ENCODE measurements around the gene TBPL1. TPM values are rescaled to one million over a fixed set of nuclear protein-coding genes. Genes with fewer than 3 reads are reported as not detected.

The TBPL1 gene
- total and polyA plus RNA-seq, 2 experiments from 2014 or later: 40.5 to 46.0 TPM

- Histone ChIP-seq H3K27me3 (replicated peaks; ENCODE audit: insufficient read depth) (no peaks in the 10 kb centered on the region), H2AFZ (no peak overlapping the region), H3K9me2 (ENCODE audit: insufficient read depth) (no peaks in the 10 kb centered on the region), H3K9ac (no peak overlapping the region), H3K79me2 (ENCODE audit: insufficient read depth) (no peaks in the 10 kb centered on the region), H3F3A (ENCODE audit: insufficient read depth) (no peaks in the 10 kb centered on the region), H3K4me2 (ENCODE audit: unreplicated experiment) (no peak overlapping the region), H3K4me3 (no peak overlapping the region), H3K4me1 (ENCODE audit: insufficient read depth) (peaks cover 9% of the 10 kb centered on the region; the same call in 1 of the 2 replicates), H3K9me3 (ENCODE audit: low read depth) (peaks cover 7% of the 10 kb centered on the region), H4K20me1 (ENCODE audit: insufficient read depth) (no peaks in the 10 kb centered on the region), H3K36me3 (ENCODE audit: low read depth) (no peaks in the 10 kb centered on the region), H3K27ac (no peak overlapping the region)
- in situ Hi-C loops (cut with MboI): loop anchor here (25.0 kb wide), 3 partner anchors 730 to 1105 kb away; partner anchors contain the start of gene RPS12
- no peak for DNase-seq
- WGBS, 2 experiments (ENCODE audit: low coverage in 1 of 2, low lambda C conversion rate in 2 of 2, missing lambda C conversion rate in 2 of 2): 82 to 88% methylated on average over 4 of the region's 4 CpGs
- TF ChIP-seq EZH2phosphoT487 (IDR thresholded peaks at IDR 0.05; ENCODE audit: insufficient read depth, low read depth): no peak
- TF ChIP-seq EZH2 (IDR thresholded peaks at IDR 0.05; ENCODE audit: insufficient read depth, poor library complexity, severe bottlenecking): no peak
Observed at GRCh38 chr6:133917781-133918180, 35.2 kb upstream of the TBPL1 start.

DNA sequence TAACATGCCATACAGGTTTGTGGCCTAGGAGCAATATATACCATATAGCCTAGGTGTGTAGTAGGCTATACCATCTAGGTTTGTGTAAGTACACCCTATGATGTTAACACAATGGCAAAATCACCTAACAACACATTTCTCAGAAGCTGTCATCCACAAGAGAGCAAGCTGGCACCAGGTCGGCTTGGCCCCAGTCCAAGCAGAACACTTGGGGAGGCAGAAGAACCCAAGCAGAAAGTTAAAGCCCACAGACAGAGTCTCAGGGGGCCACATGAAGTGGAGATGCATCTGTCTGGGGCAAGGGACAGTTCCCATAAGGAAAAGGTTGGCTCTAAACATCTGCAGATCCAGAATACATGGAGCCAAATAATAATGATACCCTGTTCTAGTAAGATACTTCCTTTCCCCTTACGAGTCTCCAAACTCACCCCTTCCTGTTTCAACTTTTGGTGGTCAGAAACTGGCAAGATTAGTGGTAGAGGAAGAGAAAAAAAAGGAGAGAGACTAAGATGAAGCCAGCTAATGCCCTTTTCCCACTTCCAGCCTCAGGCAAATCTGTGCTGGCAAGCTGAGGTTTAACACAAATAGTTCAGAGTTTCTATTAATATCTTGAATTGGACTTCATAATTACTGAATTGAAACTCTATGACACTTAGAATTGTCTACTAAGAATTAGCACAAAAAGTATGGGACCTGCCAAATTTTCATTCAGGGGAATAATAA is 34.7 kb upstream of the TBPL1 start:
- H4K20me1 ChIP-seq (ENCODE audit: insufficient read depth): no peaks in the 10 kb centered on the region
- no peaks in the 10 kb centered on the region for H3K27me3 ChIP-seq (replicated peaks; ENCODE audit: insufficient read depth)
- H2AFZ ChIP-seq: no peak overlapping the region
- H3K4me2 ChIP-seq (ENCODE audit: unreplicated experiment): no peak overlapping the region
- in situ Hi-C loops (cut with MboI): loop anchor here (25.0 kb wide), 3 partner anchors 731 to 1106 kb away; partner anchors contain the start of gene RPS12
- H3K9ac ChIP-seq: no peak overlapping the region
- 80 to 82% methylated on average over 2 of the region's 2 CpGs for WGBS, 2 experiments (ENCODE audit: low coverage in 1 of 2, low lambda C conversion rate in 2 of 2, missing lambda C conversion rate in 2 of 2)
- no peaks in the 10 kb centered on the region for H3K36me3 ChIP-seq (ENCODE audit: low read depth)
- H3K4me1 ChIP-seq (ENCODE audit: insufficient read depth): peaks cover 9% of the 10 kb centered on the region; the same call in 1 of the 2 replicates
- no peaks in the 10 kb centered on the region for H3F3A ChIP-seq (ENCODE audit: insufficient read depth)
- DNase-seq: no peak
- no peaks in the 10 kb centered on the region for H3K79me2 ChIP-seq (ENCODE audit: insufficient read depth)
- peaks cover 4% of the 10 kb centered on the region for H3K9me3 ChIP-seq (ENCODE audit: low read depth)
- no peak overlapping the region for H3K27ac ChIP-seq
- no peak for TF ChIP-seq EZH2phosphoT487 (IDR thresholded peaks at IDR 0.05; ENCODE audit: insufficient read depth, low read depth)
- TF ChIP-seq EZH2 (IDR thresholded peaks at IDR 0.05; ENCODE audit: insufficient read depth, poor library complexity, severe bottlenecking): no peak
- H3K9me2 ChIP-seq (ENCODE audit: insufficient read depth): no peaks in the 10 kb centered on the region
- H3K4me3 ChIP-seq: no peak overlapping the region

- H3K27me3 ChIP-seq (replicated peaks; ENCODE audit: insufficient read depth): no peaks in the 10 kb centered on the region
- no peak overlapping the region for H3K9ac ChIP-seq
- no peaks in the 10 kb centered on the region for H4K20me1 ChIP-seq (ENCODE audit: insufficient read depth)
- no peaks in the 10 kb centered on the region for H3K9me3 ChIP-seq (ENCODE audit: low read depth)
- DNase-seq: no peak
- TF ChIP-seq EZH2phosphoT487 (IDR thresholded peaks at IDR 0.05; ENCODE audit: insufficient read depth, low read depth) (no peak), EZH2 (IDR thresholded peaks at IDR 0.05; ENCODE audit: insufficient read depth, poor library complexity, severe bottlenecking) (no peak)
- H3K4me2 ChIP-seq (ENCODE audit: unreplicated experiment): no peak overlapping the region
- no peaks in the 10 kb centered on the region for H3K9me2 ChIP-seq (ENCODE audit: insufficient read depth)
- H3F3A ChIP-seq (ENCODE audit: insufficient read depth): no peaks in the 10 kb centered on the region
- H3K27ac ChIP-seq: no peak overlapping the region
- H3K4me3 ChIP-seq: no peak overlapping the region
- WGBS, 2 experiments (ENCODE audit: low coverage in 1 of 2, low lambda C conversion rate in 2 of 2, missing lambda C conversion rate in 2 of 2): 78 to 81% methylated on average over 5 of the region's 5 CpGs
- no peaks in the 10 kb centered on the region for H3K36me3 ChIP-seq (ENCODE audit: low read depth)
- no peaks in the 10 kb centered on the region for H3K79me2 ChIP-seq (ENCODE audit: insufficient read depth)
- in situ Hi-C loops (cut with MboI): loop anchor here (25.0 kb wide), 3 partner anchors 732 to 1107 kb away; partner anchors contain the start of gene RPS12
- no peak overlapping the region for H2AFZ ChIP-seq
- peaks cover 9% of the 10 kb centered on the region; the same call in 1 of the 2 replicates for H3K4me1 ChIP-seq (ENCODE audit: insufficient read depth)
Observed at GRCh38 chr6:133919362-133919761, 33.7 kb upstream of the TBPL1 start.

DNA sequence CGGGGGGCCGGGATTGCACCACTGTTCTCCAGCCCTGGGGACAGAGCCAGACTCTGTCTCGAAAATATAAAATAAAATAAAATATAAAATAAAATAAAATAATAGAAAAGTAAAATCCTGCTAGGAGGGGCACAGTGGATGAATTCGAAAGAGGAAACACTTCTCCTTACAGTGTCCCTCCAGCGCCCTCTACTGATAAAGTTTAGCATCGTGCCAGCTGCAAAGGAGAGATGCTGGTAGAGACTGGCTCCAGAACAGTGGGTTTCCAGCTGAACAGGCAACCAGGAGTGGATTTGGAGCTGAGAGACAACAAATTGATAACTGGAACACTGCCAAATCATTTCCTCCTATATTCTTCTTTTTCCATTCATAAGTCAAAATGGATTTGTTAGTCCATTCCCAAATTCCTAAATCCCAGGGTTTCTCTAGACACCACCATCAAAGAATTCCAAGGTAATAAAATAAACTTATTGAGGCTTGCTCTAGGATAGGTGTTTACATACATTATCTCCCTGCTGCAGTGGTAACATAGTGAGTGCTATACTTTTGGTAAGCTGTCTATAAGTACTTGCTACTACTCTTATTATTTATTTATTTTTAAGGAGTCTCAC is 31.7 kb upstream of the TBPL1 start:
- Histone ChIP-seq H3K4me1 (ENCODE audit: insufficient read depth) (peaks cover 9% of the 10 kb centered on the region; the same call in 1 of the 2 replicates), H3K79me2 (ENCODE audit: insufficient read depth) (no peaks in the 10 kb centered on the region), H3K4me2 (ENCODE audit: unreplicated experiment) (no peak overlapping the region), H3K9me2 (ENCODE audit: insufficient read depth) (no peaks in the 10 kb centered on the region), H3K4me3 (no peak overlapping the region), H3K27ac (no peak overlapping the region), H3K27me3 (replicated peaks; ENCODE audit: insufficient read depth) (peaks cover 12% of the 10 kb centered on the region), H2AFZ (no peak overlapping the region), H3K9me3 (ENCODE audit: low read depth) (no peaks in the 10 kb centered on the region), H3F3A (ENCODE audit: insufficient read depth) (no peaks in the 10 kb centered on the region), H4K20me1 (ENCODE audit: insufficient read depth) (no peaks in the 10 kb centered on the region), H3K9ac (no peak overlapping the region), H3K36me3 (ENCODE audit: low read depth) (no peaks in the 10 kb centered on the region)
- 23 to 27% methylated on average over 6 of the region's 6 CpGs for WGBS, 2 experiments (ENCODE audit: low coverage in 1 of 2, low lambda C conversion rate in 2 of 2, missing lambda C conversion rate in 2 of 2)
- in situ Hi-C loops (cut with MboI): loop anchor here (25.0 kb wide), 3 partner anchors 734 to 1109 kb away; partner anchors contain the start of gene RPS12
- DNase-seq: peak; percentile 85
- TF ChIP-seq EZH2phosphoT487 (IDR thresholded peaks at IDR 0.05; ENCODE audit: insufficient read depth, low read depth) (no peak), EZH2 (IDR thresholded peaks at IDR 0.05; ENCODE audit: insufficient read depth, poor library complexity, severe bottlenecking) (no peak)
